ENCODE measurements around the gene CLDN4.

DNA sequence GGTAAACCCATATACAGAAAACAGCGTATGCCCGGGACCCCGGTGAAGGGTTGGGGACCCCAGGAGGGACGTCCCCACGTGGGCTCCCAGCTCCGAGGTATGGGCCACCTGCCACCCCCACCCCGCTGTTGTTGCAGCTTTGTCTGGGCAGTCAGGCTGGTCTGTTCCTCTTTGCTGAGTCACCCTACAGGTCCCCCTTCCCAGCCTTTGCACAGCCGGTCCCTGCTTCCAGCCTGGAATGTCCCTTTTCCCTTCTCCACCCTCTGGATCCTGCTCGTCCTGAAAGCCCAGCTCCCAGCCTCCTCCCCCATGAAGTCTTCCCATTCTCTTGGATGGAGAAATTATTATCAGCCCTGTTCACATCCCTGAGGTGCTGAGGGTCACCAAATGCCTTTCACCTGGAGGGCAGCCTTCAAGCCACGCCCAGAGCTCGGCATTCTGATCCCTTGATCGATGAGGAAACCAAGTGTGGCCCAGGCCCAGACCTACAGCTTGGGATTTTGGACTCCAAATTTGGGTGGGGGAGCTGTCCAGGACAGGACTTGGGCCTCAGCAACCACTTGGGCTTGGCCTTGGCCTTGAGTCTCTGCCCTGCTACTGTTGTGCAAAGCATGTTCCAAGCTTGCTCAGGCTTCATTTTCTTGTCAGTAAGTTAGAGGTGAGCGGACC is 2.6 kb downstream of the CLDN4 start:
- TF ChIP-seq, protein P1, sequence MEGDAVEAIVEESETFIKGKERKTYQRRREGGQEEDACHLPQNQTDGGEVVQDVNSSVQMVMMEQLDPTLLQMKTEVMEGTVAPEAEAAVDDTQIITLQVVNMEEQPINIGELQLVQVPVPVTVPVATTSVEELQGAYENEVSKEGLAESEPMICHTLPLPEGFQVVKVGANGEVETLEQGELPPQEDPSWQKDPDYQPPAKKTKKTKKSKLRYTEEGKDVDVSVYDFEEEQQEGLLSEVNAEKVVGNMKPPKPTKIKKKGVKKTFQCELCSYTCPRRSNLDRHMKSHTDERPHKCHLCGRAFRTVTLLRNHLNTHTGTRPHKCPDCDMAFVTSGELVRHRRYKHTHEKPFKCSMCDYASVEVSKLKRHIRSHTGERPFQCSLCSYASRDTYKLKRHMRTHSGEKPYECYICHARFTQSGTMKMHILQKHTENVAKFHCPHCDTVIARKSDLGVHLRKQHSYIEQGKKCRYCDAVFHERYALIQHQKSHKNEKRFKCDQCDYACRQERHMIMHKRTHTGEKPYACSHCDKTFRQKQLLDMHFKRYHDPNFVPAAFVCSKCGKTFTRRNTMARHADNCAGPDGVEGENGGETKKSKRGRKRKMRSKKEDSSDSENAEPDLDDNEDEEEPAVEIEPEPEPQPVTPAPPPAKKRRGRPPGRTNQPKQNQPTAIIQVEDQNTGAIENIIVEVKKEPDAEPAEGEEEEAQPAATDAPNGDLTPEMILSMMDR (IDR thresholded peaks at IDR 0.05), result no peak
- no peak for TF ChIP-seq POLR2AphosphoS5 (IDR thresholded peaks at IDR 0.05; ENCODE audit: insufficient read depth in 1 of 2, low read depth in 1 of 2)
- TF ChIP-seq POLR2A (IDR thresholded peaks at IDR 0.05), result no peak

Measured in vagina (tissue), 2 donors.